Memory B cell (primary cell): ENCODE measurements around the gene UBC.

ENCODE experiments used
- ATAC-seq: fragments of 150-1000 bp; cut with Tn5 transposase; 2 replicates; pipeline ENCODE4 v1.10.0; 2021; ENCODE audit warnings: low read depth, mild to moderate bottlenecking, moderate library complexity
- DNase-seq, 2 donors: peaks; one replicate each; pipeline ENCODE4 v3.0.0; 2022; ENCODE audit warnings: low spot score in 2 of 2
- H3K27ac Mint-ChIP-seq: one replicate; pipeline ENCODE4 v1.8.0; 2022; ENCODE audit warnings: mild to moderate bottlenecking, moderate library complexity, mixed read lengths
- H3K27me3 Mint-ChIP-seq: one replicate; pipeline ENCODE4 v1.8.0; 2022; ENCODE audit warnings: mixed read lengths
- H3K36me3 Mint-ChIP-seq: one replicate; pipeline ENCODE4 v1.8.0; 2022; ENCODE audit warnings: mild to moderate bottlenecking, mixed read lengths
- H3K4me1 Mint-ChIP-seq: one replicate; pipeline ENCODE4 v1.8.0; 2022; ENCODE audit warnings: mixed read lengths
- H3K4me3 Mint-ChIP-seq: one replicate; pipeline ENCODE4 v1.8.0; 2022; ENCODE audit warnings: mild to moderate bottlenecking, moderate library complexity, mixed read lengths
- H3K9me3 Mint-ChIP-seq: one replicate; pipeline ENCODE4 v1.8.0; 2022; ENCODE audit warnings: mixed read lengths

Gene UBC

GRCh38 chr12:124863416-124864325, 50.8 kb downstream of the UBC start, which contains the start of gene SCARB1:
SCARB1 (minus strand) TSS chr12:124863864; CDS start chr12:124863720, 144 bp downstream.
- Mint-ChIP-seq H3K27me3 (no peaks in the 10 kb centered on the region), H3K4me3 (peak within 1 kb of the TSS; percentile 84), H3K9me3 (no peaks in the 10 kb centered on the region), H3K27ac (peak within 1 kb of the TSS; percentile 93), H3K36me3 (no peaks in the 10 kb centered on the region), H3K4me1 (peaks cover 27% of the 10 kb centered on the region)
- DNase-seq, result peak; percentile 63 to 84
- ATAC-seq, result peak; percentile 83

- ATAC-seq, result peak; percentile 25
- Mint-ChIP-seq H3K9me3 (no peaks in the 10 kb centered on the region), H3K4me1 (peaks cover 25% of the 10 kb centered on the region), H3K4me3 (peak overlapping the region; percentile 84), H3K27me3 (no peaks in the 10 kb centered on the region), H3K36me3 (no peaks in the 10 kb centered on the region), H3K27ac (peak overlapping the region; percentile 12)
- no peak for DNase-seq
These were observed 51.6 kb downstream of the UBC start for GRCh38 chr12:124862768-124863415.

GRCh38 chr12:124861898-124862676, 52.4 kb downstream of the UBC start:
- H3K27me3 Mint-ChIP-seq, result no peaks in the 10 kb centered on the region
- ATAC-seq, result no peak
- no peaks in the 10 kb centered on the region for H3K36me3 Mint-ChIP-seq
- peak overlapping the region; percentile 84 for H3K4me3 Mint-ChIP-seq
- DNase-seq, result no peak
- no peaks in the 10 kb centered on the region for H3K9me3 Mint-ChIP-seq
- peaks cover 26% of the 10 kb centered on the region for H3K4me1 Mint-ChIP-seq
- H3K27ac Mint-ChIP-seq, result peak overlapping the region; percentile 12
